ENCODE measurements around the gene RBSN. TPM values are rescaled to one million over a fixed set of nuclear protein-coding genes. Genes with fewer than 3 reads are reported as not detected.

Gene RBSN
- total RNA-seq, 5 donors from 2014 or later (not counting 1 experiment from before 2014, with no cell fraction given): 24.7 to 42.7 (median 34.4) TPM

- Mint-ChIP-seq H3K36me3 (peaks cover 60% of the 10 kb centered on the region), H3K9me3 (no peaks in the 10 kb centered on the region), H3K27ac (no peak overlapping the region), H3K4me1 (peaks cover 3 to 7% (median 6%) of the 10 kb centered on the region in 3 donors), H3K4me3 (no peak overlapping the region), H3K27me3 (no peaks in the 10 kb centered on the region)
- no peak overlapping the region for H3K27ac ChIP-seq (ENCODE audit: low read length)
- no CpG with 5 or more reads among the region's 2 CpGs for WGBS (ENCODE audit: insufficient coverage)
- CTCF ChIA-PET: interaction anchor here in 1 of 2 donors (0.6 to 0.7 kb wide), 2 partner anchors 64 to 972 kb away, joined by 3 to 5 read pairs; no protein-coding TSS in a partner anchor
- ATAC-seq (replicated peaks in 1 of 4): no peak
- no peaks in the 10 kb centered on the region for H3K9me3 ChIP-seq
- H3K27me3 ChIP-seq (replicated peaks in 1 of 2; ENCODE audit: control insufficient read depth in 2 of 2, extremely low read depth in 1 of 2, insufficient read depth in 2 of 2, low read length in 1 of 2): no peaks in the 10 kb centered on the region
- H3K36me3 ChIP-seq (ENCODE audit: control insufficient read depth in 2 of 2, extremely low read depth in 1 of 2, insufficient read depth in 1 of 2, low read length in 1 of 2): peaks cover 17 to 77% of the 10 kb centered on the region in 2 donors
- H3K4me3 ChIP-seq (ENCODE audit: control insufficient read depth in 1 of 2, extremely low read depth in 1 of 2, low read length in 1 of 2): no peak overlapping the region
- H3K4me1 ChIP-seq (ENCODE audit: control insufficient read depth in 1 of 2, extremely low read depth in 1 of 2, insufficient read depth in 2 of 2, low read length in 2 of 2): no peaks in the 10 kb centered on the region
- no peak for DNase-seq
- POLR2A ChIA-PET: no interaction called here
Measured at GRCh38 chr3:15086263-15086662, 12.7 kb downstream of the RBSN start.

- no peaks in the 10 kb centered on the region for H3K9me3 ChIP-seq
- Mint-ChIP-seq H3K9me3 (no peaks in the 10 kb centered on the region), H3K27ac (no peak overlapping the region), H3K4me3 (no peak overlapping the region), H3K27me3 (no peaks in the 10 kb centered on the region), H3K36me3 (peaks cover 71% of the 10 kb centered on the region), H3K4me1 (peaks cover 2 to 6% (median 3%) of the 10 kb centered on the region in 3 donors)
- no peak overlapping the region for H3K4me3 ChIP-seq (ENCODE audit: control insufficient read depth in 1 of 2, extremely low read depth in 1 of 2, low read length in 1 of 2)
- POLR2A ChIA-PET: no interaction called here
- CTCF ChIA-PET: no interaction called here
- ATAC-seq (replicated peaks in 1 of 4) (no peak), DNase-seq (no peak)
- no peaks in the 10 kb centered on the region for H3K4me1 ChIP-seq (ENCODE audit: control insufficient read depth in 1 of 2, extremely low read depth in 1 of 2, insufficient read depth in 2 of 2, low read length in 2 of 2)
- H3K36me3 ChIP-seq (ENCODE audit: control insufficient read depth in 2 of 2, extremely low read depth in 1 of 2, insufficient read depth in 1 of 2, low read length in 1 of 2): peaks cover 17 to 86% of the 10 kb centered on the region in 2 donors
- H3K27ac ChIP-seq (ENCODE audit: low read length): no peak overlapping the region
- no peaks in the 10 kb centered on the region for H3K27me3 ChIP-seq (replicated peaks in 1 of 2; ENCODE audit: control insufficient read depth in 2 of 2, extremely low read depth in 1 of 2, insufficient read depth in 2 of 2, low read length in 1 of 2)
- WGBS (ENCODE audit: insufficient coverage): 92% methylated on average over 1 of the region's 1 CpG
Measured at GRCh38 chr3:15083252-15083651, 15.7 kb downstream of the RBSN start.

DNA sequence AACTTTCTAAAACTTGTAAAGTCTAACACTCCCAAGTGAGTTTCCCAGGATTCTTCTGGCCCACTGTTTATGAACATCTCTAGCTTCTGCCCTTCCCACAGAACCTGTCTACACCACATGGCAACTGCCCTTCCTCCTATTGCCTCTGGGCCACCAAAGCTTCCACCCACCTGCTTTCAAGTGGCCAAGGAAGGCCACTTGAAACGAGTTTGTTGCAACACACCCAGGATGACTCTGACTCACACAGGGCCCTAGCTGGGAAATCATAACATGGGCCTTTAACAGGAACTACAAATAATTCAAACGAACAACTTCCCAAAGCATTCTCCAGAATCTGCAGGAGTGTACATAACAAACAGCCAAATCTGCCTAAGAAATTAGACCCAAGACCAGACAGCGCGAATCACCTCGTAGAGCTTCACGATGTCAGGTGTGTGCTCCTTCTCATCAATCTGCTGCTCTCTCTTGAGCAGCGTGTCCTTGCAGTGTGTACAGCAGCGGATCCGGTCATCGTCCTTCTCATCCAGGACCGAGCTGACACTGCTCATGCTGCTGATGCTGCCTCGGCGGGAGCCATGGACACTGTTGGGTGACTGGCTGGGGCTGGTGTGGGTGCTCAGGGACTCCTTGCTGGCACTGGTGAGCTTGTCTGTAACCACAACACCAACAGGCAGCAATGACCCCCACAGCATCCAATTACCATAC, 16.8 kb downstream of the RBSN start:
- Histone ChIP-seq H3K27ac (ENCODE audit: low read length) (no peak overlapping the region), H3K36me3 (ENCODE audit: control insufficient read depth in 2 of 2, extremely low read depth in 1 of 2, insufficient read depth in 1 of 2, low read length in 1 of 2) (peaks cover 19 to 90% of the 10 kb centered on the region in 2 donors), H3K9me3 (no peaks in the 10 kb centered on the region), H3K4me3 (ENCODE audit: control insufficient read depth in 1 of 2, extremely low read depth in 1 of 2, low read length in 1 of 2) (no peak overlapping the region), H3K4me1 (ENCODE audit: control insufficient read depth in 1 of 2, extremely low read depth in 1 of 2, insufficient read depth in 2 of 2, low read length in 2 of 2) (no peaks in the 10 kb centered on the region), H3K27me3 (replicated peaks in 1 of 2; ENCODE audit: control insufficient read depth in 2 of 2, extremely low read depth in 1 of 2, insufficient read depth in 2 of 2, low read length in 1 of 2) (no peaks in the 10 kb centered on the region)
- CTCF ChIA-PET: no interaction called here
- Mint-ChIP-seq H3K4me1 (peaks cover 1 to 6% (median 2%) of the 10 kb centered on the region in 3 donors), H3K4me3 (no peak overlapping the region), H3K27me3 (no peaks in the 10 kb centered on the region), H3K9me3 (no peaks in the 10 kb centered on the region), H3K36me3 (peaks cover 78% of the 10 kb centered on the region), H3K27ac (no peak overlapping the region)
- DNase-seq (no peak), ATAC-seq (replicated peaks in 1 of 4) (no peak)
- WGBS (ENCODE audit: insufficient coverage): 91% methylated on average over 6 of the region's 13 CpGs
- POLR2A ChIA-PET: no interaction called here

DNA sequence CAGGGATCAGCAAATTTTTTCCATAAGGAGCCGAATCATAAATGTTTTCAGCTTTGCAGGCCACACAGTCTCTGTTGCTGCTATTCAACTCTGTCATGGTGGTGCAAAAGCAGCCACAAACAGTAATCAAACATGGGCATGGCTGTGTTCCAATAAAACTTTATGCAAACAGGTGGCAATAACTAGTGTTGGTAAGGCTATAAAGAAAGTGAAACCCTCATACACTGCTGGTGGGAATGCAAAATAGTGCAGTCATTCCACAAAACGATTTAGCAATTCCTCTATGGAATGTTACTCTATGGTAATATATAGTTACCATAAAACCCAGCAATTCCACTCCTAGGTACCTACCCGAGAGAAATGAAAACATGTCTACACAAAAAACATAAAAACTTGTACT, 19.9 kb downstream of the RBSN start:
- H3K36me3 Mint-ChIP-seq: peaks cover 83% of the 10 kb centered on the region
- Histone ChIP-seq H3K36me3 (ENCODE audit: control insufficient read depth in 2 of 2, extremely low read depth in 1 of 2, insufficient read depth in 1 of 2, low read length in 1 of 2) (peaks cover 28 to 97% of the 10 kb centered on the region in 2 donors), H3K4me3 (ENCODE audit: control insufficient read depth in 1 of 2, extremely low read depth in 1 of 2, low read length in 1 of 2) (no peak overlapping the region), H3K27ac (ENCODE audit: low read length) (no peak overlapping the region), H3K9me3 (no peaks in the 10 kb centered on the region), H3K4me1 (ENCODE audit: control insufficient read depth in 1 of 2, extremely low read depth in 1 of 2, insufficient read depth in 2 of 2, low read length in 2 of 2) (no peaks in the 10 kb centered on the region), H3K27me3 (replicated peaks in 1 of 2; ENCODE audit: control insufficient read depth in 2 of 2, extremely low read depth in 1 of 2, insufficient read depth in 2 of 2, low read length in 1 of 2) (no peaks in the 10 kb centered on the region)
- WGBS (ENCODE audit: insufficient coverage): 100% methylated on average over 1 of the region's 3 CpGs
- CTCF ChIA-PET: no interaction called here
- no peak overlapping the region for H3K27ac Mint-ChIP-seq
- POLR2A ChIA-PET: no interaction called here
- H3K4me3 Mint-ChIP-seq: no peak overlapping the region
- DNase-seq (no peak), ATAC-seq (replicated peaks in 1 of 4) (no peak)
- peaks cover 1 to 6% (median 2%) of the 10 kb centered on the region in 3 donors for H3K4me1 Mint-ChIP-seq
- H3K9me3 Mint-ChIP-seq: no peaks in the 10 kb centered on the region
- H3K27me3 Mint-ChIP-seq: no peaks in the 10 kb centered on the region

- H3K4me3 ChIP-seq (ENCODE audit: control insufficient read depth in 1 of 2, extremely low read depth in 1 of 2, low read length in 1 of 2): no peak overlapping the region
- Mint-ChIP-seq H3K36me3 (peaks cover 68% of the 10 kb centered on the region), H3K9me3 (no peaks in the 10 kb centered on the region), H3K27me3 (no peaks in the 10 kb centered on the region), H3K4me3 (no peak overlapping the region), H3K27ac (no peak overlapping the region), H3K4me1 (peaks cover 0 to 5% (median 2%) of the 10 kb centered on the region in 3 donors)
- no peak for ATAC-seq (replicated peaks in 1 of 4)
- ChIA-PET CTCF (no interaction called here), POLR2A (no interaction called here)
- H3K27me3 ChIP-seq (replicated peaks in 1 of 2; ENCODE audit: control insufficient read depth in 2 of 2, extremely low read depth in 1 of 2, insufficient read depth in 2 of 2, low read length in 1 of 2): no peaks in the 10 kb centered on the region
- WGBS (ENCODE audit: insufficient coverage): 97% methylated on average over 16 of the region's 19 CpGs
- no peak overlapping the region for H3K27ac ChIP-seq (ENCODE audit: low read length)
- no peak for DNase-seq
- H3K9me3 ChIP-seq: no peaks in the 10 kb centered on the region
- no peaks in the 10 kb centered on the region for H3K4me1 ChIP-seq (ENCODE audit: control insufficient read depth in 1 of 2, extremely low read depth in 1 of 2, insufficient read depth in 2 of 2, low read length in 2 of 2)
- peaks cover 24 to 71% of the 10 kb centered on the region in 2 donors for H3K36me3 ChIP-seq (ENCODE audit: control insufficient read depth in 2 of 2, extremely low read depth in 1 of 2, insufficient read depth in 1 of 2, low read length in 1 of 2)
Measured at GRCh38 chr3:15074500-15074899, 24.4 kb downstream of the RBSN start.

- 100% methylated on average over 1 of the region's 2 CpGs for WGBS (ENCODE audit: insufficient coverage)
- H3K36me3 Mint-ChIP-seq: peaks cover 47% of the 10 kb centered on the region
- Histone ChIP-seq H3K4me1 (ENCODE audit: control insufficient read depth in 1 of 2, extremely low read depth in 1 of 2, insufficient read depth in 2 of 2, low read length in 2 of 2) (no peaks in the 10 kb centered on the region), H3K36me3 (ENCODE audit: control insufficient read depth in 2 of 2, extremely low read depth in 1 of 2, insufficient read depth in 1 of 2, low read length in 1 of 2) (peaks cover 21 to 45% of the 10 kb centered on the region in 2 donors), H3K9me3 (no peaks in the 10 kb centered on the region), H3K4me3 (ENCODE audit: control insufficient read depth in 1 of 2, extremely low read depth in 1 of 2, low read length in 1 of 2) (no peak overlapping the region), H3K27ac (ENCODE audit: low read length) (no peak overlapping the region), H3K27me3 (replicated peaks in 1 of 2; ENCODE audit: control insufficient read depth in 2 of 2, extremely low read depth in 1 of 2, insufficient read depth in 2 of 2, low read length in 1 of 2) (no peaks in the 10 kb centered on the region)
- H3K9me3 Mint-ChIP-seq: no peaks in the 10 kb centered on the region
- ATAC-seq (replicated peaks in 1 of 4) (no peak), DNase-seq (no peak)
- CTCF ChIA-PET: no interaction called here
- H3K27ac Mint-ChIP-seq: no peak overlapping the region
- H3K27me3 Mint-ChIP-seq: no peaks in the 10 kb centered on the region
- H3K4me1 Mint-ChIP-seq: peaks cover 0 to 5% (median 2%) of the 10 kb centered on the region in 3 donors
- no peak overlapping the region for H3K4me3 Mint-ChIP-seq
- POLR2A ChIA-PET: interaction anchor here (0.6 to 1.1 kb wide), 2 partner anchors 9 to 26 kb away, joined by 3 read pairs; no protein-coding TSS in a partner anchor
Measured at GRCh38 chr3:15071699-15072098, 27.2 kb downstream of the RBSN start.

All from T-cell (primary cell).